Naive thymus-derived CD4-positive, alpha-beta T cell (primary cell): ENCODE results near the gene PEX16. TPM values are rescaled to one million over a fixed set of nuclear protein-coding genes. Genes with fewer than 3 reads are reported as not detected.
A peak's percentile ranks its signal among the peaks of the same experiment; 100 is the strongest.

Source experiments
- ATAC-seq: fragments of 150-1000 bp; cut with Tn5 transposase; 2 replicates; pipeline ENCODE4 v1.10.0; 2021; ENCODE audit warnings: mild to moderate bottlenecking, moderate library complexity
- CTCF ChIA-PET: fragments of 350-600 bp; sonication (Branson Sonifier 250); formaldehyde crosslinking; loops from one replicate; lab custom pipeline; 2021; ENCODE audit warnings: antibody characterized with exemption; lab: Charles Lee
- POLR2A ChIA-PET: fragments of 350-600 bp; sonication (Branson Sonifier 250); formaldehyde crosslinking; loops from one replicate; lab custom pipeline; 2021; ENCODE audit warnings: antibody characterized with exemption, inconsistent platforms; lab: Charles Lee
- DNase-seq, 9 donors: peaks; one replicate each; pipeline versions ENCODE4 v3.0.0 to v3.0.0-alpha.2; 2020 to 2022; ENCODE audit warnings: mixed read lengths in 1 of 9
- H3K27ac ChIP-seq: one replicate; pipeline ENCODE4 v1.7.0; 2013; ENCODE audit warnings: mild to moderate bottlenecking, low read depth, low read length, moderate library complexity
- H3K27me3 ChIP-seq, 2 donors: one replicate each; pipeline ENCODE4 v1.7.0; 2013; ENCODE audit warnings: low read length in 2 of 2, mild to moderate bottlenecking in 2 of 2, moderate library complexity in 2 of 2; ENCODE audit not compliant: control insufficient read depth in 2 of 2, insufficient read depth in 2 of 2
- H3K36me3 ChIP-seq, 3 experiments: 1 replicate in 2 of 3; 2 replicates in 1 of 3; pipeline ENCODE4 v1.7.0; 2013; ENCODE audit warnings: low read length in 3 of 3, mild to moderate bottlenecking in 3 of 3, moderate library complexity in 1 of 3; ENCODE audit not compliant: insufficient read depth in 3 of 3, control insufficient read depth in 2 of 3
- H3K4me1 ChIP-seq, 2 donors: one replicate each; pipeline ENCODE4 v1.7.0; 2013; ENCODE audit warnings: low read length in 2 of 2, mild to moderate bottlenecking in 2 of 2, moderate library complexity in 1 of 2; ENCODE audit not compliant: control insufficient read depth in 2 of 2, insufficient read depth in 2 of 2
- H3K4me3 ChIP-seq: 2 replicates; pipeline ENCODE4 v1.7.0; 2013; ENCODE audit warnings: mild to moderate bottlenecking, low read length
- H3K9me3 ChIP-seq, 3 experiments: 1 replicate in 2 of 3; 2 replicates in 1 of 3; pipeline ENCODE4 v1.7.0; 2013; ENCODE audit warnings: low read length in 3 of 3; ENCODE audit not compliant: control insufficient read depth in 2 of 3
- H3K27ac Mint-ChIP-seq, 9 donors: one replicate each; pipeline ENCODE4 v1.8.0; 2020 to 2022; ENCODE audit warnings: mixed read lengths in 9 of 9, mild to moderate bottlenecking in 8 of 9, moderate library complexity in 5 of 9, inconsistent platforms in 2 of 9
- H3K27me3 Mint-ChIP-seq, 5 donors: one replicate each; pipeline ENCODE4 v1.8.0; 2021 to 2022; ENCODE audit warnings: mixed read lengths in 5 of 5, mild to moderate bottlenecking in 1 of 5
- H3K36me3 Mint-ChIP-seq, 5 donors: one replicate each; pipeline ENCODE4 v1.8.0; 2020 to 2022; ENCODE audit warnings: mixed read lengths in 5 of 5, mild to moderate bottlenecking in 3 of 5, inconsistent platforms in 1 of 5
- H3K4me1 Mint-ChIP-seq, 7 donors: one replicate each; pipeline ENCODE4 v1.8.0; 2020 to 2022; ENCODE audit warnings: mixed read lengths in 7 of 7, mild to moderate bottlenecking in 3 of 7, inconsistent platforms in 1 of 7
- H3K4me3 Mint-ChIP-seq, 10 donors: one replicate each; pipeline ENCODE4 v1.8.0; 2020 to 2022; ENCODE audit warnings: mild to moderate bottlenecking in 10 of 10, mixed read lengths in 10 of 10, moderate library complexity in 6 of 10, inconsistent platforms in 2 of 10
- H3K9me3 Mint-ChIP-seq, 11 donors: one replicate each; pipeline ENCODE4 v1.8.0; 2020 to 2022; ENCODE audit warnings: mixed read lengths in 11 of 11, mild to moderate bottlenecking in 4 of 11, inconsistent platforms in 1 of 11, moderate library complexity in 1 of 11
- intact Hi-C, 2 donors: fragments of 100-400 bp; cut with micrococcal nuclease; formaldehyde crosslinking; loops; one replicate each; pipeline ENCODE4 v1.15.1; 2023
- polyA plus RNA-seq, 2 donors: library from polyadenylated mRNA; unstranded; fragments of 300-500 nt; fragmentation: Illumina TruSeq; gene quantifications; one replicate each; pipeline ENCODE4 v1.2.3, GENCODE V29; 2021
- total RNA-seq, 6 experiments: library from RNA in 5 of 6; stranded (reverse) in 5 of 6; gene quantifications; 1 replicate in 5 of 6; 2 replicates in 1 of 6; pipeline ENCODE4 v1.2.3 and lab custom pipeline; 2021 to 2026

The PEX16 gene
- total and polyA plus RNA-seq, 7 experiments from 2014 or later: 48.2 to 64.3 (median 56.7) TPM

GRCh38 chr11:45892856-45893255, 24.8 kb downstream of the PEX16 start:
- ChIA-PET POLR2A (no interaction called here), CTCF (no interaction called here)
- peaks cover 0 to 5% of the 10 kb centered on the region in 2 donors for H3K27me3 ChIP-seq
- ATAC-seq: no peak
- H3K27ac ChIP-seq: no peak overlapping the region
- no peak overlapping the region for H3K4me3 ChIP-seq
- intact Hi-C loops: no loop called here
- no peak overlapping the region for H3K27ac Mint-ChIP-seq
- H3K4me1 ChIP-seq: no peaks in the 10 kb centered on the region
- H3K9me3 ChIP-seq: no peaks in the 10 kb centered on the region
- H3K4me1 Mint-ChIP-seq: peaks cover 0 to 4% (median 0%) of the 10 kb centered on the region in 7 donors
- H3K36me3 ChIP-seq: no peaks in the 10 kb centered on the region
- H3K9me3 Mint-ChIP-seq: peaks cover 0 to 3% (median 0%) of the 10 kb centered on the region in 11 donors
- DNase-seq: no peak
- H3K4me3 Mint-ChIP-seq: no peak overlapping the region
- peaks cover 0 to 9% (median 0%) of the 10 kb centered on the region in 5 donors for H3K36me3 Mint-ChIP-seq
- H3K27me3 Mint-ChIP-seq: peaks cover 13 to 28% (median 25%) of the 10 kb centered on the region in 5 donors

GRCh38 chr11:45890886-45891550, 26.7 kb downstream of the PEX16 start:
- peaks cover 0 to 3% (median 0%) of the 10 kb centered on the region in 11 donors for H3K9me3 Mint-ChIP-seq
- no peaks in the 10 kb centered on the region for H3K27me3 ChIP-seq
- H3K4me3 Mint-ChIP-seq: no peak overlapping the region
- peaks cover 0 to 2% (median 0%) of the 10 kb centered on the region in 7 donors for H3K4me1 Mint-ChIP-seq
- no peaks in the 10 kb centered on the region for H3K9me3 ChIP-seq
- DNase-seq (no peak), ATAC-seq (no peak)
- H3K27ac ChIP-seq: no peak overlapping the region
- POLR2A ChIA-PET: interaction anchor here (0.6 kb wide), 1 partner anchor 859 kb away, joined by 3 read pairs; no protein-coding TSS in a partner anchor
- H3K36me3 ChIP-seq: no peaks in the 10 kb centered on the region
- CTCF ChIA-PET: no interaction called here
- no peak overlapping the region for H3K4me3 ChIP-seq
- H3K4me1 ChIP-seq: no peaks in the 10 kb centered on the region
- no peak overlapping the region for H3K27ac Mint-ChIP-seq
- intact Hi-C loops: no loop called here
- peaks cover 0 to 9% (median 0%) of the 10 kb centered on the region in 5 donors for H3K36me3 Mint-ChIP-seq
- peaks cover 16 to 23% (median 20%) of the 10 kb centered on the region in 5 donors for H3K27me3 Mint-ChIP-seq

- ATAC-seq (no peak), DNase-seq (no peak)
- ChIA-PET POLR2A (interaction anchor here (0.6 kb wide), 1 partner anchor 1144 kb away, joined by 3 read pairs; no protein-coding TSS in a partner anchor), CTCF (no interaction called here)
- Histone ChIP-seq H3K27me3 (no peaks in the 10 kb centered on the region), H3K27ac (no peak overlapping the region), H3K4me3 (no peak overlapping the region), H3K36me3 (no peaks in the 10 kb centered on the region), H3K4me1 (no peaks in the 10 kb centered on the region), H3K9me3 (no peaks in the 10 kb centered on the region)
- Mint-ChIP-seq H3K27ac (peak overlapping the region in 1 of 9 donors; percentile 70), H3K27me3 (peaks cover 13 to 19% (median 17%) of the 10 kb centered on the region in 5 donors), H3K4me3 (peak overlapping the region in 1 of 10 donors; percentile 34), H3K4me1 (peaks cover 3 to 4% (median 4%) of the 10 kb centered on the region in 7 donors), H3K9me3 (peaks cover 0 to 2% (median 0%) of the 10 kb centered on the region in 11 donors), H3K36me3 (peaks cover 0 to 9% (median 0%) of the 10 kb centered on the region in 5 donors)
- intact Hi-C loops: no loop called here
Measured at GRCh38 chr11:45889966-45890365, 27.7 kb downstream of the PEX16 start.

- peaks cover 6 to 8% (median 7%) of the 10 kb centered on the region in 7 donors for H3K4me1 Mint-ChIP-seq
- POLR2A ChIA-PET: interaction anchor here (0.6 kb wide), 1 partner anchor 1145 kb away, joined by 3 read pairs; no protein-coding TSS in a partner anchor
Measured at GRCh38 chr11:45889555-45889954, 28.1 kb downstream of the PEX16 start.

GRCh38 chr11:45887587-45887986, 30.1 kb downstream of the PEX16 start:
- no peaks in the 10 kb centered on the region for H3K36me3 ChIP-seq
- Mint-ChIP-seq H3K9me3 (peaks cover 0 to 3% (median 0%) of the 10 kb centered on the region in 11 donors), H3K36me3 (peaks cover 0 to 9% (median 0%) of the 10 kb centered on the region in 5 donors), H3K27me3 (peaks cover 4 to 21% (median 8%) of the 10 kb centered on the region in 5 donors), H3K4me1 (peaks cover 7 to 12% (median 10%) of the 10 kb centered on the region in 7 donors), H3K4me3 (no peak overlapping the region), H3K27ac (no peak overlapping the region)
- H3K4me3 ChIP-seq: no peak overlapping the region
- H3K4me1 ChIP-seq: no peaks in the 10 kb centered on the region
- no peaks in the 10 kb centered on the region for H3K9me3 ChIP-seq
- no peak for DNase-seq
- ChIA-PET POLR2A (no interaction called here), CTCF (no interaction called here)
- ATAC-seq: no peak
- no peak overlapping the region for H3K27ac ChIP-seq
- intact Hi-C loops: no loop called here
- no peaks in the 10 kb centered on the region for H3K27me3 ChIP-seq

More at GRCh38 chr11:45889555-45889954, 28.1 kb downstream of the PEX16 start:
- H3K9me3 ChIP-seq: no peaks in the 10 kb centered on the region
- intact Hi-C loops: no loop called here
- CTCF ChIA-PET: no interaction called here
- Mint-ChIP-seq H3K27me3 (peaks cover 9 to 18% (median 15%) of the 10 kb centered on the region in 5 donors), H3K36me3 (peaks cover 0 to 9% (median 0%) of the 10 kb centered on the region in 5 donors), H3K4me3 (no peak overlapping the region), H3K9me3 (peaks cover 0 to 2% (median 0%) of the 10 kb centered on the region in 11 donors), H3K27ac (no peak overlapping the region)
- no peak for DNase-seq
- ATAC-seq: no peak
- H3K36me3 ChIP-seq: no peaks in the 10 kb centered on the region
- H3K27me3 ChIP-seq: no peaks in the 10 kb centered on the region
- H3K4me1 ChIP-seq: no peaks in the 10 kb centered on the region
- H3K4me3 ChIP-seq: no peak overlapping the region
- no peak overlapping the region for H3K27ac ChIP-seq

- peak overlapping the region in 5 of 10 donors; percentile 29 to 49 (median 45) for H3K4me3 Mint-ChIP-seq
- Histone ChIP-seq H3K4me3 (no peak overlapping the region), H3K27me3 (no peaks in the 10 kb centered on the region), H3K9me3 (no peaks in the 10 kb centered on the region), H3K27ac (no peak overlapping the region), H3K36me3 (peaks cover 0 to 6% (median 0%) of the 10 kb centered on the region in 3 experiments), H3K4me1 (no peaks in the 10 kb centered on the region)
- peaks cover 0 to 3% (median 0%) of the 10 kb centered on the region in 11 donors for H3K9me3 Mint-ChIP-seq
- no peak overlapping the region for H3K27ac Mint-ChIP-seq
- H3K4me1 Mint-ChIP-seq: peaks cover 7 to 15% (median 10%) of the 10 kb centered on the region in 7 donors
- CTCF ChIA-PET: no interaction called here
- peaks cover 0 to 11% (median 3%) of the 10 kb centered on the region in 5 donors for H3K36me3 Mint-ChIP-seq
- no peak for DNase-seq
- POLR2A ChIA-PET: no interaction called here
- intact Hi-C loops: no loop called here
- peaks cover 0 to 21% (median 4%) of the 10 kb centered on the region in 5 donors for H3K27me3 Mint-ChIP-seq
- no peak for ATAC-seq
Measured at GRCh38 chr11:45886816-45887520, 30.7 kb downstream of the PEX16 start.
